ENCODE measurements around the gene BGLAP. TPM values are rescaled to one million over a fixed set of nuclear protein-coding genes. Genes with fewer than 3 reads are reported as not detected.

The BGLAP gene
- total RNA-seq, 1 experiment from 2014 or later: 1.4 TPM

DNA sequence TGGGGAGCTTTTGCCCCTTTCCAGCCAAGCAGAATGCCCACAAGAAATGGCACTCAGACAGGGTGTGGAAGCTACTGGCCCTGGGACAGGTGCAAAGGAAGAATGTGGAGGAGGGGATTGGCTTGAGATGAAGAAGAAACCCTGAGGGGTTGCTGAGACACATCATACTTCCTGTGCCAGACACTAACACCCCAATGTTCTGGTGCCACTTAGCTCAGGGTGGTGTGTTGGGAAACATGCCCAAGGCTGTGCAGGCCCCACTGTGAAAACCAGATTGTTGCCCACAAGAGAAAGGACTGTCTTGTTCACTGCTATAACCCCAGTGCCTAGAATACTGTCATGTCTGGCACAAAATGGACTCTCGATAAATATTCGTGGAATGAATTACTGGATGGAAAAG lies 15.7 kb downstream of the BGLAP start:
- no peaks in the 10 kb centered on the region for H3K9me2 ChIP-seq (ENCODE audit: insufficient read depth)
- DNase-seq (ENCODE audit: low read depth, low spot score) (no peak), ATAC-seq (no peak)
- ChIA-PET RAD21 (ENCODE audit: low non-redundant PET in 1 of 2, low total read pairs in 2 of 2, uncharacterized antibody in 2 of 2, unreplicated experiment in 2 of 2) (no interaction called here), POLR2A (no interaction called here), CTCF (no interaction called here)
- intact Hi-C loops (cut with micrococcal nuclease): no loop called here
- H3K27me3 ChIP-seq (ENCODE audit: insufficient read depth, low read length): no peaks in the 10 kb centered on the region
- BruUV-seq (replicated peaks): no TSS peak
- peaks cover 0 to 5% of the 10 kb centered on the region in 2 experiments; a peak in 2 of 4 replicates for H3K4me1 ChIP-seq (ENCODE audit: control insufficient read depth in 1 of 2, insufficient read depth in 2 of 2, low read length in 2 of 2)
- H3K9ac ChIP-seq (ENCODE audit: low read length): no peak overlapping the region
- no peak for TF ChIP-seq JUND (IDR thresholded peaks at IDR 0.05)
- TF ChIP-seq, protein P1, sequence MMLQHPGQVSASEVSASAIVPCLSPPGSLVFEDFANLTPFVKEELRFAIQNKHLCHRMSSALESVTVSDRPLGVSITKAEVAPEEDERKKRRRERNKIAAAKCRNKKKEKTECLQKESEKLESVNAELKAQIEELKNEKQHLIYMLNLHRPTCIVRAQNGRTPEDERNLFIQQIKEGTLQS (IDR thresholded peaks at IDR 0.05): no peak
- TF ChIP-seq SIN3A (IDR thresholded peaks at IDR 0.05; ENCODE audit: low read depth): no peak
- TF ChIP-seq ELF1 (IDR thresholded peaks at IDR 0.05; ENCODE audit: borderline replicate concordance, low read depth): no peak
- TF ChIP-seq, protein P2, sequence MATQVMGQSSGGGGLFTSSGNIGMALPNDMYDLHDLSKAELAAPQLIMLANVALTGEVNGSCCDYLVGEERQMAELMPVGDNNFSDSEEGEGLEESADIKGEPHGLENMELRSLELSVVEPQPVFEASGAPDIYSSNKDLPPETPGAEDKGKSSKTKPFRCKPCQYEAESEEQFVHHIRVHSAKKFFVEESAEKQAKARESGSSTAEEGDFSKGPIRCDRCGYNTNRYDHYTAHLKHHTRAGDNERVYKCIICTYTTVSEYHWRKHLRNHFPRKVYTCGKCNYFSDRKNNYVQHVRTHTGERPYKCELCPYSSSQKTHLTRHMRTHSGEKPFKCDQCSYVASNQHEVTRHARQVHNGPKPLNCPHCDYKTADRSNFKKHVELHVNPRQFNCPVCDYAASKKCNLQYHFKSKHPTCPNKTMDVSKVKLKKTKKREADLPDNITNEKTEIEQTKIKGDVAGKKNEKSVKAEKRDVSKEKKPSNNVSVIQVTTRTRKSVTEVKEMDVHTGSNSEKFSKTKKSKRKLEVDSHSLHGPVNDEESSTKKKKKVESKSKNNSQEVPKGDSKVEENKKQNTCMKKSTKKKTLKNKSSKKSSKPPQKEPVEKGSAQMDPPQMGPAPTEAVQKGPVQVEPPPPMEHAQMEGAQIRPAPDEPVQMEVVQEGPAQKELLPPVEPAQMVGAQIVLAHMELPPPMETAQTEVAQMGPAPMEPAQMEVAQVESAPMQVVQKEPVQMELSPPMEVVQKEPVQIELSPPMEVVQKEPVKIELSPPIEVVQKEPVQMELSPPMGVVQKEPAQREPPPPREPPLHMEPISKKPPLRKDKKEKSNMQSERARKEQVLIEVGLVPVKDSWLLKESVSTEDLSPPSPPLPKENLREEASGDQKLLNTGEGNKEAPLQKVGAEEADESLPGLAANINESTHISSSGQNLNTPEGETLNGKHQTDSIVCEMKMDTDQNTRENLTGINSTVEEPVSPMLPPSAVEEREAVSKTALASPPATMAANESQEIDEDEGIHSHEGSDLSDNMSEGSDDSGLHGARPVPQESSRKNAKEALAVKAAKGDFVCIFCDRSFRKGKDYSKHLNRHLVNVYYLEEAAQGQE (IDR thresholded peaks at IDR 0.05; ENCODE audit: low read depth): no peak
- TF ChIP-seq SRF (IDR thresholded peaks at IDR 0.05; ENCODE audit: low read depth): no peak
- TF ChIP-seq CBX3 (IDR thresholded peaks at IDR 0.05; ENCODE audit: low read depth): no peak
- TF ChIP-seq RAD21 (IDR thresholded peaks at IDR 0.05; ENCODE audit: low read depth): no peak
- no peak for TF ChIP-seq EZH2 (IDR thresholded peaks at IDR 0.05)
- TF ChIP-seq POLR2A (IDR thresholded peaks at IDR 0.05; ENCODE audit: borderline replicate concordance, extremely low read depth, insufficient read depth, insufficient read length): no peak
- no peak for TF ChIP-seq FOSL1 (IDR thresholded peaks at IDR 0.05; ENCODE audit: low read depth)
- TF ChIP-seq, protein P3, sequence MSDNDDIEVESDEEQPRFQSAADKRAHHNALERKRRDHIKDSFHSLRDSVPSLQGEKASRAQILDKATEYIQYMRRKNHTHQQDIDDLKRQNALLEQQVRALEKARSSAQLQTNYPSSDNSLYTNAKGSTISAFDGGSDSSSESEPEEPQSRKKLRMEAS (IDR thresholded peaks at IDR 0.05): no peak
- no peak for TF ChIP-seq TCF7L2 (IDR thresholded peaks at IDR 0.05; ENCODE audit: borderline replicate concordance, extremely low read depth, insufficient read depth, insufficient read length)
- no peak for TF ChIP-seq ZNF274 (IDR thresholded peaks at IDR 0.05; ENCODE audit: low read depth, low read length)
- no peaks in the 10 kb centered on the region for H4K20me1 ChIP-seq (ENCODE audit: insufficient read depth)
- H2AFZ ChIP-seq (ENCODE audit: low read depth, low read length, poor library complexity, severe bottlenecking): no peak overlapping the region
- H3K79me2 ChIP-seq (ENCODE audit: insufficient read depth, low read length): peaks cover 4% of the 10 kb centered on the region; the same call in 1 of the 2 replicates
- H3K36me3 ChIP-seq (ENCODE audit: control insufficient read depth in 1 of 2, insufficient read depth in 2 of 2, low read length in 2 of 2): peaks cover 66 to 68% of the 10 kb centered on the region in 2 experiments
- no peak overlapping the region for H3K4me3 ChIP-seq (replicated peaks in 1 of 2; ENCODE audit: low read depth in 1 of 2, low read length in 2 of 2)
- H3K9me3 ChIP-seq (ENCODE audit: control insufficient read depth in 1 of 2, insufficient read depth in 1 of 2, low read depth in 1 of 2, low read length in 2 of 2): no peaks in the 10 kb centered on the region
- no peak overlapping the region for H3K4me2 ChIP-seq (ENCODE audit: low read length)
- no peak overlapping the region for H3K27ac ChIP-seq (ENCODE audit: low read depth, low read length)
